ENCODE results near the gene BCAS4. TPM values are rescaled to one million over a fixed set of nuclear protein-coding genes. Genes with fewer than 3 reads are reported as not detected.

The BCAS4 gene
- total RNA-seq, 1 experiment from 2014 or later, result 7.6 TPM

- H3K27me3 ChIP-seq (ENCODE audit: insufficient read depth, low read depth), result no peaks in the 10 kb centered on the region
- CTCF ChIA-PET, result interaction anchor here (0.6 to 1.0 kb wide), 4 partner anchors 47 to 285 kb away, joined by 3 to 16 read pairs (median 6); no protein-coding TSS in a partner anchor
- no peak overlapping the region for H3K4me3 ChIP-seq
- peak in 1 of 2 experiments; percentile 63 for DNase-seq
- peaks cover 18% of the 10 kb centered on the region for H4K20me1 ChIP-seq (ENCODE audit: insufficient read depth)
- H3K4me2 ChIP-seq, result peak overlapping the region; percentile 75
- no peak for TF ChIP-seq CTCF (conservative IDR thresholded peaks at IDR 0.05)
- no peak for TF ChIP-seq EZH2 (IDR thresholded peaks at IDR 0.05; ENCODE audit: low read depth)
- H3K36me3 ChIP-seq (ENCODE audit: low read depth), result peaks cover 68% of the 10 kb centered on the region
- POLR2A ChIA-PET (ENCODE audit: unreplicated experiment), result interaction anchor here (0.5 to 0.7 kb wide), 3 partner anchors 44 to 119 kb away, joined by 3 to 4 read pairs (median 4); no protein-coding TSS in a partner anchor
- peak overlapping the region; percentile 76 for H3K27ac ChIP-seq
- intact Hi-C loops (cut with micrococcal nuclease; ENCODE audit: unreplicated experiment), result no loop called here
- peaks cover 93% of the 10 kb centered on the region for H3F3A ChIP-seq (ENCODE audit: insufficient read depth, low read depth)
- H3K4me1 ChIP-seq (replicated peaks; ENCODE audit: insufficient read depth), result peaks cover 74% of the 10 kb centered on the region
- H2AFZ ChIP-seq, result no peak overlapping the region
- BruUV-seq (replicated peaks), result no TSS peak
- peaks cover 96% of the 10 kb centered on the region for H3K79me2 ChIP-seq (ENCODE audit: low read depth)
- no peaks in the 10 kb centered on the region for H3K9me3 ChIP-seq (ENCODE audit: insufficient read depth, low read depth)
- H3K9me2 ChIP-seq (ENCODE audit: insufficient read depth), result no peaks in the 10 kb centered on the region
Measured at GRCh38 chr20:50746138-50746940, 48.5 kb upstream of the BCAS4 start.

GRCh38 chr20:50747275-50747674 is 47.6 kb upstream of the BCAS4 start:
- ChIA-PET POLR2A (ENCODE audit: unreplicated experiment) (interaction anchor here (0.7 kb wide), 1 partner anchor 632 kb away, joined by 4 read pairs; no protein-coding TSS in a partner anchor), CTCF (interaction anchor here (0.7 kb wide), 1 partner anchor 166 kb away, joined by 16 read pairs; no protein-coding TSS in a partner anchor)
- Histone ChIP-seq H3K4me1 (replicated peaks; ENCODE audit: insufficient read depth) (peaks cover 64% of the 10 kb centered on the region), H3K27me3 (ENCODE audit: insufficient read depth, low read depth) (no peaks in the 10 kb centered on the region), H3K79me2 (ENCODE audit: low read depth) (peaks cover 96% of the 10 kb centered on the region), H3K9me3 (ENCODE audit: insufficient read depth, low read depth) (no peaks in the 10 kb centered on the region), H3K36me3 (ENCODE audit: low read depth) (peaks cover 77% of the 10 kb centered on the region), H3K9me2 (ENCODE audit: insufficient read depth) (no peaks in the 10 kb centered on the region), H3K4me2 (peak overlapping the region; percentile 75), H3F3A (ENCODE audit: insufficient read depth, low read depth) (peaks cover 93% of the 10 kb centered on the region), H2AFZ (no peak overlapping the region), H3K27ac (peak overlapping the region; percentile 76), H4K20me1 (ENCODE audit: insufficient read depth) (peaks cover 17% of the 10 kb centered on the region; the same call in 1 of the 2 replicates), H3K4me3 (no peak overlapping the region)
- TF ChIP-seq CTCF (conservative IDR thresholded peaks at IDR 0.05) (no peak), EZH2 (IDR thresholded peaks at IDR 0.05; ENCODE audit: low read depth) (no peak)
- no peak for DNase-seq
- no TSS peak for BruUV-seq (replicated peaks)
- intact Hi-C loops (cut with micrococcal nuclease; ENCODE audit: unreplicated experiment), result no loop called here

GRCh38 chr20:50750145-50750671 is 44.7 kb upstream of the BCAS4 start:
- no peak for DNase-seq
- Histone ChIP-seq H3K79me2 (ENCODE audit: low read depth) (peaks cover 79% of the 10 kb centered on the region), H3F3A (ENCODE audit: insufficient read depth, low read depth) (peaks cover 95% of the 10 kb centered on the region), H4K20me1 (ENCODE audit: insufficient read depth) (peaks cover 21% of the 10 kb centered on the region; the same call in 1 of the 2 replicates), H2AFZ (no peak overlapping the region), H3K9me2 (ENCODE audit: insufficient read depth) (no peaks in the 10 kb centered on the region), H3K9me3 (ENCODE audit: insufficient read depth, low read depth) (no peaks in the 10 kb centered on the region), H3K4me2 (no peak overlapping the region), H3K27me3 (ENCODE audit: insufficient read depth, low read depth) (no peaks in the 10 kb centered on the region), H3K4me3 (no peak overlapping the region), H3K27ac (no peak overlapping the region), H3K4me1 (replicated peaks; ENCODE audit: insufficient read depth) (peaks cover 36% of the 10 kb centered on the region), H3K36me3 (ENCODE audit: low read depth) (peaks cover 72% of the 10 kb centered on the region)
- TF ChIP-seq CTCF (conservative IDR thresholded peaks at IDR 0.05) (no peak), EZH2 (IDR thresholded peaks at IDR 0.05; ENCODE audit: low read depth) (no peak)
- intact Hi-C loops (cut with micrococcal nuclease; ENCODE audit: unreplicated experiment), result no loop called here
- no TSS peak for BruUV-seq (replicated peaks)
- POLR2A ChIA-PET (ENCODE audit: unreplicated experiment), result interaction anchor here (0.6 kb wide), 1 partner anchor 12 kb away, joined by 12 read pairs; no protein-coding TSS in a partner anchor
- CTCF ChIA-PET, result interaction anchor here (0.5 to 1.7 kb wide), 7 partner anchors 84 to 1365 kb away, joined by 4 to 22 read pairs (median 7); no protein-coding TSS in a partner anchor

Measured in PC-9 (cell line).